Measurements from ENCODE around the gene PNMA8A. TPM values are rescaled to one million over a fixed set of nuclear protein-coding genes. Genes with fewer than 3 reads are reported as not detected.

The PNMA8A gene
- total RNA-seq, 1 donor from 2014 or later = not detected

GRCh38 chr19:46423188-46423587, 48.2 kb downstream of the PNMA8A start:
- no peak overlapping the region for H3K4me3 Mint-ChIP-seq
- H3K4me1 Mint-ChIP-seq = peaks cover 16% of the 10 kb centered on the region
- no peaks in the 10 kb centered on the region for H3K9me3 Mint-ChIP-seq
- H3K27ac Mint-ChIP-seq = no peak overlapping the region
- CTCF ChIA-PET = no interaction called here
- POLR2A ChIA-PET = interaction anchor here (0.6 kb wide), 1 partner anchor 49 kb away, joined by 3 read pairs; no protein-coding TSS in a partner anchor
- no peak for TF ChIP-seq CTCF (IDR thresholded peaks at IDR 0.05)
- DNase-seq (no peak), ATAC-seq (ENCODE audit: low read depth) (no peak)
- H3K27me3 Mint-ChIP-seq = peaks cover 45% of the 10 kb centered on the region
- H3K36me3 Mint-ChIP-seq (ENCODE audit: low read depth) = no peaks in the 10 kb centered on the region
- intact Hi-C loops (cut with micrococcal nuclease) = no loop called here

- Mint-ChIP-seq H3K4me1 (peaks cover 14% of the 10 kb centered on the region), H3K36me3 (ENCODE audit: low read depth) (no peaks in the 10 kb centered on the region), H3K4me3 (no peak overlapping the region), H3K27me3 (peaks cover 37% of the 10 kb centered on the region), H3K27ac (no peak overlapping the region), H3K9me3 (no peaks in the 10 kb centered on the region)
- POLR2A ChIA-PET = no interaction called here
- no peak for TF ChIP-seq CTCF (IDR thresholded peaks at IDR 0.05)
- CTCF ChIA-PET = no interaction called here
- DNase-seq (no peak), ATAC-seq (ENCODE audit: low read depth) (no peak)
- intact Hi-C loops (cut with micrococcal nuclease) = no loop called here
Measured at GRCh38 chr19:46422344-46422743, 49.0 kb downstream of the PNMA8A start.

- CTCF ChIA-PET = no interaction called here
- DNase-seq = no peak
- ATAC-seq (ENCODE audit: low read depth) = no peak
Measured at GRCh38 chr19:46420056-46420455, 51.3 kb downstream of the PNMA8A start.

More at GRCh38 chr19:46420056-46420455, 51.3 kb downstream of the PNMA8A start:
- Mint-ChIP-seq H3K27ac (no peak overlapping the region), H3K4me3 (no peak overlapping the region), H3K9me3 (no peaks in the 10 kb centered on the region), H3K36me3 (ENCODE audit: low read depth) (no peaks in the 10 kb centered on the region), H3K27me3 (peaks cover 37% of the 10 kb centered on the region), H3K4me1 (no peaks in the 10 kb centered on the region)
- POLR2A ChIA-PET = no interaction called here
- intact Hi-C loops (cut with micrococcal nuclease) = no loop called here
- TF ChIP-seq CTCF (IDR thresholded peaks at IDR 0.05) = no peak

Other genes starting within 250 kb of the PNMA8A start
- not detected in 2 replicates for gene IGFL1, start 241.8 kb downstream of the PNMA8A start, total RNA-seq
- gene HIF3A, start 174.5 kb downstream of the PNMA8A start, total RNA-seq = not detected in 2 replicates
- 49.1 and 57.7 TPM in 2 replicates for gene PPP5C, start 124.5 kb downstream of the PNMA8A start, total RNA-seq
- not detected in 2 replicates for gene CCDC8, start 58.0 kb downstream of the PNMA8A start, total RNA-seq
- gene PNMA8C, start 42.6 kb downstream of the PNMA8A start, total RNA-seq = not detected in 2 replicates
- gene PNMA8B, start 24.3 kb upstream of the PNMA8A start, total RNA-seq = 0.04 TPM in 1 of 2 replicates, not detected in the other
- gene CALM3, start 129.8 kb upstream of the PNMA8A start, total RNA-seq = 174 and 200 TPM in 2 replicates
- 13.4 and 17.8 TPM in 2 replicates for gene PTGIR, start 153.5 kb upstream of the PNMA8A start, total RNA-seq
- 33.1 and 38.2 TPM in 2 replicates for gene GNG8, start 164.6 kb upstream of the PNMA8A start, total RNA-seq
- gene DACT3, start 189.6 kb upstream of the PNMA8A start, total RNA-seq = 0.49 and 0.75 TPM in 2 replicates
- gene PRKD2, start 245.6 kb upstream of the PNMA8A start, total RNA-seq = 157 and 191 TPM in 2 replicates

Measured in activated B cell treated with CpG ODN at 0.5 μM for 24 hours (primary cell).